ENCODE measurements around the gene KCNMA1.

Gene KCNMA1

GRCh38 chr10:77478962-77479359 lies 158.6 kb downstream of the KCNMA1 start:
- peak; percentile 35 for DNase-seq

DNA sequence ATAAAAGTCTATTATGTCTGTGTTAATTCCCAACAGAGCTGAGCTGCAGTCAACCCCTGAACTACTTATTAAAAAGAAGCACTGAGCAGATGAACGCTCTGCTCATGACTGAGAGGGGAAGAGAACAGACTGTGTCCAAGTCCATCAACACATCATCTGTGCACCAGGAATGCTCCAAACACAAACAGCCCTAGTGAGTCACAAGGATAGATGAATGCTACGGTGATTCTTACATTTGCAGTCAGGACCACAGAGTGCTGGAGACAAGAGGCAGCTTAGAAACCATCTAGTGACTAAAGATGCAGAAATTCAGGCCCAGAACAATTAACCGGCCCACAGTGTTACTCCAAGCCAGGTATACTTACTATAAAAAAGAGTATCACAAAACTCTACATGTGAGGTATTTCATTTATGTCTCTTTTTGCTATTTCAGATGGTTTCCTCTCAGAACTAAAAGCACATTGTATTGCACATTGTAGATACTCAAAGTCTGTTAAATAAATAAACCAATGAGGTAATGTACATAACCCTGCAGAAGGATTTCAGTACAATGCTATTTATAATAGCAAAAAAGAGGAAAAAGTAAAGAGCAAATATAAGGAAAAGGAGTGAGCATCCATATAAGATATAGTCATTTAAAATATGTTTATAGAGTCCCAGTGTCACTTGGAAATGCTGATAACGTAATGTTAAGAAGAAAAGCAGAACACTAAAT lies 159.2 kb downstream of the KCNMA1 start:
- peak; percentile 95 for DNase-seq

GRCh38 chr10:77475522-77475921 lies 162.1 kb downstream of the KCNMA1 start:
- DNase-seq, result no peak

- no peak for DNase-seq
Observed at GRCh38 chr10:77474939-77475338, 162.7 kb downstream of the KCNMA1 start.

GRCh38 chr10:77474386-77474785 lies 163.2 kb downstream of the KCNMA1 start:
- DNase-seq, result no peak

DNA sequence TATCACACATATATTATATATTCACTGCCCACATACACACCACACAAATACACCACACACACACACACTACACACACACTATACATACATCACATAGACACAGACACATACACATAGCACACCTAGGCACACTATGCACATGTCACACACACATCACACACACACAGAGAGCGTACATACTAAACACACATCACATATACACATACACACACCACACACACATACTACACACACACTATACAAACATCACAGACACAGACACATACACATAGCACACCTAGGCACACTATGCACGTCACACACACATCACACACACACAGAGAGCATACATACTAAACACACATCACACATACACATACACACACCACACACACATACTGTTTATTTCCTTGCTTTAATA lies 165.5 kb downstream of the KCNMA1 start:
- no peak for DNase-seq

DNA sequence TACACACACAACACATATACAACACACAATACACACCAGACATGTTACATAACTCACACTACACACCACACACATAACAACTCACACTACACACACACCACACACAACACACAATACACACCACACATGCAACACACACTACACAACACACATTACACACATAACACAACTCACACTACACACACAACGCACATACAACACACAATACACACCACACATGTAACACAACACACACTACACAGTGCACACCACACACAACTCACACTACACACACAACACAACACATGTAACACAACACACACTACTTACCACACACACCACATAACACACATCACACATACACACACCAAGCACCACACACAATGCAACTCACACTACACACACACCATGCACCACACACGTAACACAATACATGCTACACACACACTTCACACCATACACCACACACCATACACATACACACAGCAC lies 166.5 kb downstream of the KCNMA1 start:
- no peak for DNase-seq

GRCh38 chr10:77467422-77467963 lies 170.1 kb downstream of the KCNMA1 start:
- DNase-seq, result no peak

- peak; percentile 52 for DNase-seq
Observed at GRCh38 chr10:77463967-77464745, 173.5 kb downstream of the KCNMA1 start.

- DNase-seq, result no peak
Observed at GRCh38 chr10:77463499-77463898, 174.1 kb downstream of the KCNMA1 start.

DNA sequence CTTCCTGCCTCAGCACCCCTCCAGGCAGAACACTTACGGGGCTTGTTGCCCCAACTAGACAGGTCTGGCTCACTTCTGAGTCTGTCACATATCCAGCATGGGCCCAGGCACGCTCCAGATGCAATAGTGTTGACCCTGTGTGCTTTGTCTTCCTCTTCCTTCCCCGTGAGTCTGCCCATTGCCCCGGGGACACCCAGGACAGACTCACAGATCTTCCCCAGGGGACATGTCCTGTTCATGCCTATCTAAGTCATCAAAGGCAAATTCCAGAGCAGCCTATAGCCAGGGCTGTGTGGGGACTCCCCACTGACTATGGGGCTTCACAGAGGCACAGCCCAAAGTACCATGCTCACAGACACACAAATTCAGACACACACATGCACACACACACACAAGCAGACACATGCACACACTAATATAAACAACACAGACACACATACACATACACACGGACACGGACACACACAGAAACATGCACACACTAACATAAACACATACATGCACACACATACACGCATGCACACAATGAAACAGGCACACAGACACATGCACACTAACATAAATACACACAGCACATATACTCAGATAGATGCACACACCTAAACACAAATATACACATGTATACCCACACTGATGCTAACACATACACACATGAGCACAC lies 175.8 kb downstream of the KCNMA1 start:
- DNase-seq, result no peak

GRCh38 chr10:77459905-77460304 lies 177.7 kb downstream of the KCNMA1 start:
- no peak for DNase-seq

- peak; percentile 64 for DNase-seq
Observed at GRCh38 chr10:77458986-77459590, 178.5 kb downstream of the KCNMA1 start.

GRCh38 chr10:77457721-77458120 lies 179.9 kb downstream of the KCNMA1 start:
- DNase-seq, result no peak

- DNase-seq, result no peak
Observed at GRCh38 chr10:77457266-77457665, 180.3 kb downstream of the KCNMA1 start.

DNA sequence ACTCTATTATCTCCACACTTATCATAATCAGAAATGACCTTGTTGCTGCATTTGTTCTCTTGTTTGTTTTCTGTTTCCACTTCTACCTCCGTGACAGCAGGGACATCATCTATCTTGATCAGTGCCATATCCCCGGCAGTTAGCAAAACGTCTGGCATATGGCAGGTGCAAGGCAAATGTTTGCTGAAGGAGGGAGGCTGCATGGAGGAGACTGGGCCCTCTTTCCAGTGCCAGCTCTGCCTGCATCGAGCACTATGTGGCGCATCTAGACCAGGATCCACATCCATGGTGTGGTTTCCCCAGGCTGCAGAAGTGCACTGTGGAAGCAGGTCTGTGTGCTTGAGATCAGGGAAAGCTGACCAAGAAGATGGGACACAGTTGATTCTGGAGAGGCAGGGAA lies 181.2 kb downstream of the KCNMA1 start:
- DNase-seq, result no peak

DNA sequence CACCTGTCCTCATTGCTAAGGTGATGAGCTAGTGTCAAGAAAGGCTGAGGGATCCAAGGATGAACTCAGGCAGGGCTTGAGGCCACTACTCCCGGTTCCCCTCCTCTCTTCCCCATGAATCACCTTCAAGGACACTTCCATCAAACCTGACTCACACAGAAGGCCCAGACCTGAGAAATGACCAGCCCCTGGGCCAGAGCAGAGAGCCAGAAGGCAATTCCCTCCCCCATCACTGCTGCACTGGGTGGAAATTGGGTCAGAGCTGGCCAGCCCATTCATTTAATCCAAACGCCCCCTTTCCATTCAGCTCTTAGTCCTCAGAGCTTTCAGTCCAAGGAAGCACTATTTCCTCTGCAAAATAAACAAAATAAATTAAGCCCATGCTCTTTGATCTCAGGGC lies 182.0 kb downstream of the KCNMA1 start:
- DNase-seq, result no peak

GRCh38 chr10:77452952-77453564 lies 184.6 kb downstream of the KCNMA1 start:
- DNase-seq, result no peak

GRCh38 chr10:77451886-77452285 lies 185.7 kb downstream of the KCNMA1 start:
- DNase-seq, result no peak

DNA sequence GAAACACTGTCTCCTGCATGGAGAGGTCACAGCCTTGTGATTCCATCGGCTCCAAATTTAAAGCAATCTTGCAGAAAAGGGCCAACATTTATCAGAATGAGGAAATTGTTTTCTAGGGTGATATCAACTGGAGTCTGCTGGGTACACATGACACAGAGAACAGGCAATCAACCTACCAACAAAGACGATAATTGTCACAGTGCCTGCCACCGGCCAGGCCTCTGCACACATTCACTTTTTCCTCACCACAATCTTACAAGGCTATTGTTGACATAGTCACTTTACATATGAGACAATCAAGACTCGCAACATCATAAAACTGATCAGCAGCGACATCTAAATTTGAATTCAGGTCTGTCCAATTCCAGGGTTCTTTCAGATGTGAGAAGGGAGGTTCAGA lies 189.4 kb downstream of the KCNMA1 start:
- DNase-seq, result no peak

DNA sequence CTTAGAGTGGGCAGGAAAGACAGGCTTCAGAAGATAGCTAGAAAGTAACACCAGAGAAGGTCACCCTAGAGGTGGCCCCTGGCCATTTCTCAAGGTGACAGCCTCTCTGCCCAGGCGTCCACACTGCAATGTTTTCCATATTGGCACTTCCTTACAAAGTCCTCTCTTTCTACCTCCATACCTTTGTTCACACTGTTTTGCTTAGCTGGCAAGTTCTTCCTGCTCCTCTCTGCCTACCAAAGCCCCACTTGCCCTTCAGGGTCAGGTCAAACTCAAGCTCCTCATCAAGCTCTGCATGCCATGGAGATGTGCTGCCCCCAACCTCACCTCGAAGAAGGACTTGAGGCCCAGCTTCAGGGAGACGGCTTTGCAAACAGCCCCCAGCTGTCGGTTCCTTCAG lies 190.9 kb downstream of the KCNMA1 start:
- DNase-seq, result no peak

- no peak for DNase-seq
Observed at GRCh38 chr10:77445547-77445946, 192.1 kb downstream of the KCNMA1 start.
